ENCODE data around the gene NTRK1. TPM values are rescaled to one million over a fixed set of nuclear protein-coding genes. Genes with fewer than 3 reads are reported as not detected.
A peak's percentile ranks its signal among the peaks of the same experiment; 100 is the strongest.

NTRK1 gene
- total and polyA plus RNA-seq, 8 donors: 0.23 to 1.2 (median 0.92) TPM; not detected in 3

GRCh38 chr1:156903328-156904091 lies 42.8 kb downstream of the NTRK1 start:
- WGBS, 5 donors: 65 to 83% (median 73%) methylated on average over 14 to 15 of the region's 15 CpGs
- Histone ChIP-seq H3K9me3 (no peaks in the 10 kb centered on the region), H3K27me3 (peaks cover 0 to 61% (median 11%) of the 10 kb centered on the region in 3 donors), H3K36me3 (peaks cover 0 to 13% (median 4%) of the 10 kb centered on the region in 4 donors), H3K4me1 (peaks cover 4 to 47% (median 22%) of the 10 kb centered on the region in 4 donors), H3K27ac (no peak overlapping the region), H3K4me3 (no peak overlapping the region)
- TF ChIP-seq CTCF (IDR thresholded peaks at IDR 0.05) (no peak), POLR2AphosphoS5 (IDR thresholded peaks at IDR 0.05) (no peak), EP300 (IDR thresholded peaks at IDR 0.05) (no peak), POLR2A (IDR thresholded peaks at IDR 0.05) (no peak)
- no peak for DNase-seq
- intact Hi-C loops (cut with DNase I; ENCODE audit: low total_unique reads): no loop called here

- 71 to 80% (median 77%) methylated on average over 14 to 19 of the region's 19 CpGs for WGBS, 5 donors
- Histone ChIP-seq H3K36me3 (peaks cover 0 to 16% (median 4%) of the 10 kb centered on the region in 4 donors), H3K27me3 (peaks cover 0 to 62% (median 13%) of the 10 kb centered on the region in 3 donors), H3K27ac (no peak overlapping the region), H3K4me1 (peaks cover 4 to 45% (median 22%) of the 10 kb centered on the region in 4 donors), H3K9me3 (no peaks in the 10 kb centered on the region), H3K4me3 (no peak overlapping the region)
- DNase-seq: peak in 1 of 2 donors; percentile 58
- TF ChIP-seq POLR2A (IDR thresholded peaks at IDR 0.05) (no peak), CTCF (IDR thresholded peaks at IDR 0.05) (no peak), POLR2AphosphoS5 (IDR thresholded peaks at IDR 0.05) (no peak), EP300 (IDR thresholded peaks at IDR 0.05) (no peak)
- intact Hi-C loops (cut with DNase I; ENCODE audit: low total_unique reads): no loop called here
These were observed 43.7 kb downstream of the NTRK1 start for GRCh38 chr1:156904187-156904959.

GRCh38 chr1:156905176-156905575 lies 44.5 kb downstream of the NTRK1 start:
- H3K27ac ChIP-seq: no peak overlapping the region
- H3K36me3 ChIP-seq: peaks cover 0 to 19% (median 4%) of the 10 kb centered on the region in 4 donors
- no peak for DNase-seq
- no peak for TF ChIP-seq POLR2A (IDR thresholded peaks at IDR 0.05)
- TF ChIP-seq EP300 (IDR thresholded peaks at IDR 0.05): no peak
- TF ChIP-seq POLR2AphosphoS5 (IDR thresholded peaks at IDR 0.05): no peak
- no peak for TF ChIP-seq CTCF (IDR thresholded peaks at IDR 0.05)
- 76 to 90% (median 82%) methylated on average over 13 to 16 of the region's 16 CpGs for WGBS, 5 donors
- H3K4me3 ChIP-seq: no peak overlapping the region
- H3K27me3 ChIP-seq: peaks cover 0 to 62% (median 7%) of the 10 kb centered on the region in 3 donors
- H3K4me1 ChIP-seq: peaks cover 4 to 39% (median 22%) of the 10 kb centered on the region in 4 donors
- H3K9me3 ChIP-seq: no peaks in the 10 kb centered on the region
- intact Hi-C loops (cut with DNase I; ENCODE audit: low total_unique reads): no loop called here

- Histone ChIP-seq H3K27ac (no peak overlapping the region), H3K4me1 (peaks cover 4 to 39% (median 26%) of the 10 kb centered on the region in 4 donors), H3K36me3 (peaks cover 0 to 19% (median 4%) of the 10 kb centered on the region in 4 donors), H3K27me3 (peaks cover 0 to 62% (median 7%) of the 10 kb centered on the region in 3 donors), H3K4me3 (no peak overlapping the region), H3K9me3 (no peaks in the 10 kb centered on the region)
- 33 to 71% (median 54%) methylated on average over 4 of the region's 4 CpGs for WGBS, 5 donors
- intact Hi-C loops (cut with DNase I; ENCODE audit: low total_unique reads): no loop called here
- no peak for DNase-seq
- no peak for TF ChIP-seq POLR2AphosphoS5 (IDR thresholded peaks at IDR 0.05)
- TF ChIP-seq POLR2A (IDR thresholded peaks at IDR 0.05): no peak
- no peak for TF ChIP-seq CTCF (IDR thresholded peaks at IDR 0.05)
- no peak for TF ChIP-seq EP300 (IDR thresholded peaks at IDR 0.05)
These were observed 45.0 kb downstream of the NTRK1 start for GRCh38 chr1:156905651-156906050.

Data from stomach (tissue), 9 donors.